B cell (primary cell): ENCODE data around the gene SENP8. TPM values are rescaled to one million over a fixed set of nuclear protein-coding genes. Genes with fewer than 3 reads are reported as not detected.

Source experiments
- ATAC-seq: fragments of 200-7000 bp; cut with Tn5 transposase; one replicate; pipeline ENCODE4 v1.10.0; 2021; ENCODE audit warnings: low read depth, mild to moderate bottlenecking, moderate number of reproducible peaks, moderate library complexity
- CTCF ChIA-PET: fragments of 350-600 bp; sonication (Branson Sonifier 250); formaldehyde crosslinking; loops from one replicate; lab custom pipeline; 2021; ENCODE audit warnings: antibody characterized with exemption, inconsistent platforms; lab: Charles Lee
- POLR2A ChIA-PET: fragments of 350-600 bp; sonication (Branson Sonifier 250); formaldehyde crosslinking; loops from one replicate; lab custom pipeline; 2021; ENCODE audit warnings: antibody characterized with exemption; lab: Charles Lee
- DNase-seq: peaks from one replicate; pipeline ENCODE4 v3.0.0; 2013
- H2AFZ ChIP-seq: 2 replicates; pipeline ENCODE4 v1.6.1; 2012; ENCODE audit warnings: mild to moderate bottlenecking, low read depth, low read length; ENCODE audit not compliant: insufficient read depth, poor library complexity, severe bottlenecking
- H3K27ac ChIP-seq, 2 donors: 1 replicate in 1 of 2; 2 replicates in 1 of 2; pipeline ENCODE4 v1.5.1; 2012 to 2013; ENCODE audit warnings: low read length in 2 of 2, mild to moderate bottlenecking in 2 of 2, moderate library complexity in 1 of 2
- H3K27me3 ChIP-seq, 4 experiments: fragments of 200-600 bp in 1 of 4; sonication (generic) in 1 of 4; replicated peaks in 1 of 4; 1 replicate in 2 of 4; 2 replicates in 2 of 4; pipeline versions ENCODE4 v1.6.1 to v1.7.0; 2013 to 2016; ENCODE audit warnings: low read length in 3 of 4, mild to moderate bottlenecking in 2 of 4, mixed read lengths in 1 of 4, moderate library complexity in 1 of 4; ENCODE audit not compliant: insufficient read depth in 4 of 4, control insufficient read depth in 3 of 4; ENCODE audit errors: control extremely low read depth in 1 of 4
- H3K36me3 ChIP-seq, 2 experiments: replicated peaks in 1 of 2; 1 replicate in 1 of 2; 2 replicates in 1 of 2; pipeline versions ENCODE4 v1.6.1 to v1.7.1; 2013; ENCODE audit warnings: low read length in 1 of 2; ENCODE audit not compliant: insufficient read depth in 2 of 2, control insufficient read depth in 1 of 2; ENCODE audit errors: control extremely low read depth in 1 of 2, extremely low read depth in 1 of 2
- H3K4me1 ChIP-seq, 2 donors: fragments of 200-600 bp in 1 of 2; sonication (generic) in 1 of 2; 1 replicate in 1 of 2; 2 replicates in 1 of 2; pipeline versions ENCODE4 v1.5.1 to v1.6.1; 2013 to 2017; ENCODE audit warnings: low read length in 2 of 2; ENCODE audit not compliant: control insufficient read depth in 2 of 2, insufficient read depth in 2 of 2
- H3K4me2 ChIP-seq: replicated peaks from 2 replicates; pipeline ENCODE3; 2012; ENCODE audit warnings: mild to moderate bottlenecking, low read depth, low read length; ENCODE audit not compliant: poor library complexity, severe bottlenecking
- H3K4me3 ChIP-seq, 5 experiments: fragments of 200-600 bp in 1 of 5; sonication (generic) in 1 of 5; 1 replicate in 3 of 5; 2 replicates in 2 of 5; pipeline versions ENCODE4 v1.5.1 to v1.7.0; 2011 to 2016; ENCODE audit warnings: low read length in 4 of 5, mild to moderate bottlenecking in 4 of 5, low read depth in 2 of 5, control low read depth in 1 of 5, moderate library complexity in 1 of 5; ENCODE audit not compliant: insufficient read depth in 1 of 5; ENCODE audit errors: control extremely low read depth in 1 of 5, extremely low read depth in 1 of 5
- H3K79me2 ChIP-seq: fragments of 200-600 bp; sonication (generic); one replicate; pipeline ENCODE4 v1.6.0; 2016; ENCODE audit warnings: low read length; ENCODE audit not compliant: control insufficient read depth, insufficient read depth
- H3K9ac ChIP-seq: fragments of 200-600 bp; sonication (generic); 2 replicates; pipeline ENCODE4 v1.6.1; 2017; ENCODE audit warnings: mild to moderate bottlenecking, low read length, moderate library complexity
- H3K9me3 ChIP-seq, 3 donors: one replicate each; pipeline versions ENCODE4 v1.6.1 to v1.7.1; 2013; ENCODE audit warnings: low read length in 2 of 3; ENCODE audit not compliant: control insufficient read depth in 2 of 3, insufficient read depth in 1 of 3; ENCODE audit errors: control extremely low read depth in 1 of 3
- H4K20me1 ChIP-seq: 2 replicates; pipeline ENCODE4 v1.6.0; 2012; ENCODE audit warnings: mild to moderate bottlenecking, low read length; ENCODE audit not compliant: insufficient read depth, control insufficient read depth, poor library complexity, severe bottlenecking
- H3K27ac Mint-ChIP-seq: one replicate; pipeline ENCODE4 v1.8.0; 2021; ENCODE audit warnings: mixed read lengths
- H3K27me3 Mint-ChIP-seq: one replicate; pipeline ENCODE4 v1.8.0; 2021; ENCODE audit warnings: mixed read lengths
- H3K4me1 Mint-ChIP-seq: one replicate; pipeline ENCODE4 v1.8.0; 2021; ENCODE audit warnings: mixed read lengths
- H3K4me3 Mint-ChIP-seq: one replicate; pipeline ENCODE4 v1.8.0; 2021; ENCODE audit warnings: mixed read lengths
- H3K9me3 Mint-ChIP-seq: one replicate; pipeline ENCODE4 v1.8.0; 2022; ENCODE audit warnings: mixed read lengths; ENCODE audit not compliant: insufficient read depth
- EZH2 ChIP-seq: IDR thresholded peaks from 2 replicates; pipeline ENCODE4 v1.6.1; 2012; ENCODE audit warnings: borderline replicate concordance, low read depth, mild to moderate bottlenecking, moderate library complexity, low read length; ENCODE audit not compliant: insufficient read depth, poor library complexity, severe bottlenecking
- WGBS: methylation state at CpG from one replicate; pipeline ENCODE4 v1.1.5; 2013; ENCODE audit warnings: missing lambda C conversion rate; ENCODE audit not compliant: insufficient coverage; 5-methylcytosine and 5-hydroxymethylcytosine counted together
- intact Hi-C: fragments of 100-400 bp; cut with micrococcal nuclease; formaldehyde crosslinking; loops from one replicate; pipeline ENCODE4 v1.10.0; 2022
- polyA plus RNA-seq: library from polyadenylated mRNA; depleted of rRNA; stranded (reverse); fragments of >200 nt; gene quantifications from 2 replicates; pipeline ENCODE4 v1.2.3, GENCODE V29; 2012
- total RNA-seq, 2 donors: library from RNA; stranded (reverse); fragments of 120-200 nt in 1 of 2; gene quantifications; 1 replicate in 1 of 2; 2 replicates in 1 of 2; pipeline versions ENCODE4 v1.2.3 to v1.2.4, GENCODE V29; 2013 to 2022
- TF ChIP-seq, protein P1 (sequence below): fragments of 200-600 bp; IDR thresholded peaks from one replicate; pipeline ENCODE4 v1.8.0; 2022; ENCODE audit warnings: antibody characterized with exemption, mild to moderate bottlenecking

The SENP8 gene
- total and polyA plus RNA-seq, 2 donors (not counting 1 experiment from before 2014, with no cell fraction given), result 0.62 to 0.69 TPM

DNA sequence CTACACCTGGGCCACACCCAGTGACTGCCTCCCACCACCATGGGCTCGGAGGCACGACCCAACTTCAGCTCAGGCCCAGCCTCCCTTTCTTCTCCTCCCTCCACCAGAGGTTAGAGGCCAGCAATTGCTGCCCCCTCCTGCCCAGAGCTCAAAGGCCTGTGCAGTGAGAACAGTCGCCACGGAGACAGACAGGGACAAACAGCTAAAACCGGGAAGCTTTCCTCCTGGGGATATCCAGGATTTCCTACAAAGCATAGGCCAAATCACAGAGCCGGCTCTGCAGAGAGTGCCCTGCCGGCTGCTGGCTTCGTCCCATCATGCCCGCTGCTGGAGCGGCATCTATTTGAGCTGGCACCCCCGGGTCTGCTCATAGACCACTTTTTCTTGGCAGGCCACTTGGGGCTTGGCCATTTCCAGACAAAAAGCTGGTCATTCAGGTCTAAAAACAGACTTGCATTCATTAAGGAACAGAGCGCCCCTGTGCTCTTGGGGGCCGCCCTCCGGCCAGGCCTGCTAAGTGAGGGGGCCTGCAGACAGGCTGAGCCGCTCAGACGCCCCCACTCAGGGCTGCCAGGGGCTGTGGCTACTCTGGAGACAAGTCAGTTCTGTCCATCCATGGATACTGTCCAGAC, 61.9 kb downstream of the SENP8 start:
- Histone ChIP-seq H3K9me3 (no peaks in the 10 kb centered on the region), H3K4me3 (no peak overlapping the region), H3K4me2 (no peak overlapping the region), H3K79me2 (no peaks in the 10 kb centered on the region), H3K4me1 (no peaks in the 10 kb centered on the region), H3K27ac (no peak overlapping the region), H3K9ac (no peak overlapping the region), H3K36me3 (no peaks in the 10 kb centered on the region), H2AFZ (no peak overlapping the region), H4K20me1 (no peaks in the 10 kb centered on the region), H3K27me3 (peaks cover 0 to 23% (median 6%) of the 10 kb centered on the region in 4 experiments)
- ATAC-seq (no peak), DNase-seq (no peak)
- peaks cover 39% of the 10 kb centered on the region for H3K27me3 Mint-ChIP-seq
- H3K27ac Mint-ChIP-seq, result no peak overlapping the region
- no peaks in the 10 kb centered on the region for H3K4me1 Mint-ChIP-seq
- TF ChIP-seq, protein P1, sequence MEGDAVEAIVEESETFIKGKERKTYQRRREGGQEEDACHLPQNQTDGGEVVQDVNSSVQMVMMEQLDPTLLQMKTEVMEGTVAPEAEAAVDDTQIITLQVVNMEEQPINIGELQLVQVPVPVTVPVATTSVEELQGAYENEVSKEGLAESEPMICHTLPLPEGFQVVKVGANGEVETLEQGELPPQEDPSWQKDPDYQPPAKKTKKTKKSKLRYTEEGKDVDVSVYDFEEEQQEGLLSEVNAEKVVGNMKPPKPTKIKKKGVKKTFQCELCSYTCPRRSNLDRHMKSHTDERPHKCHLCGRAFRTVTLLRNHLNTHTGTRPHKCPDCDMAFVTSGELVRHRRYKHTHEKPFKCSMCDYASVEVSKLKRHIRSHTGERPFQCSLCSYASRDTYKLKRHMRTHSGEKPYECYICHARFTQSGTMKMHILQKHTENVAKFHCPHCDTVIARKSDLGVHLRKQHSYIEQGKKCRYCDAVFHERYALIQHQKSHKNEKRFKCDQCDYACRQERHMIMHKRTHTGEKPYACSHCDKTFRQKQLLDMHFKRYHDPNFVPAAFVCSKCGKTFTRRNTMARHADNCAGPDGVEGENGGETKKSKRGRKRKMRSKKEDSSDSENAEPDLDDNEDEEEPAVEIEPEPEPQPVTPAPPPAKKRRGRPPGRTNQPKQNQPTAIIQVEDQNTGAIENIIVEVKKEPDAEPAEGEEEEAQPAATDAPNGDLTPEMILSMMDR, result no peak
- no peak for TF ChIP-seq EZH2
- POLR2A ChIA-PET, result no interaction called here
- CTCF ChIA-PET, result interaction anchor here (1.4 kb wide), 1 partner anchor 15 kb away, joined by 4 read pairs; no protein-coding TSS in a partner anchor
- no peak overlapping the region for H3K4me3 Mint-ChIP-seq
- H3K9me3 Mint-ChIP-seq, result no peaks in the 10 kb centered on the region
- WGBS, result 91% methylated on average over 16 of the region's 16 CpGs
- intact Hi-C loops, result no loop called here

DNA sequence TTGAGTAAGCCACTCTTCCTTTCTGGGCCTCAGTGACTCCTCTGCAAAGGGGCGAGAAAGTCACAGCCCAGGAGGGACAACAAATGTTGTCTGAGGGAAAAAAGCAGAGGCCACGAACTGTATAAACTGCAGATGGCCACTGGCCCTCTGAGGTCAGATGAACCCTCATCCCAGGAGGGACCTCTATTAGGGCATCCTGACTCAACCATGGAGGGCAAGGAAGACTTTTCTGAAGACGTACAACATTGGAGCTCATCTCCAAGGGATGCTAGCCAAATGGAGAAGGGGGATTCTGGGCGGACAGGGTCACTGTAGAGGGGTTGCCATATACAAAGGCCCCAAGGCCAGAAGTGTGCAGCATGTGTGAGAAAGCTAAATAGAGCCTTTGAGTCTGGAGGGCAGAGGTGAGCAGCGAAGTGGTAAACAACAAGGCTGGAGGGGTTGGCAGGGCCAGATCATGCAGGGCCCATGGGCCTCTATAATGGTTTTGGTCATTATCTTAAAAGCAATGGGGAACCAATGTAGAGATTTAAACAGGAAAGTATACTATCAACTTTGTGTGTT, 62.6 kb downstream of the SENP8 start:
- ChIA-PET CTCF (interaction anchor here (1.4 kb wide), 1 partner anchor 15 kb away, joined by 4 read pairs; no protein-coding TSS in a partner anchor), POLR2A (no interaction called here)
- Mint-ChIP-seq H3K4me3 (no peak overlapping the region), H3K4me1 (no peaks in the 10 kb centered on the region), H3K27ac (no peak overlapping the region), H3K9me3 (no peaks in the 10 kb centered on the region), H3K27me3 (peaks cover 40% of the 10 kb centered on the region)
- H2AFZ ChIP-seq, result no peak overlapping the region
- DNase-seq (no peak), ATAC-seq (no peak)
- TF ChIP-seq, protein P1, result no peak
- no peak for TF ChIP-seq EZH2
- no peaks in the 10 kb centered on the region for H3K9me3 ChIP-seq
- H3K4me1 ChIP-seq, result no peaks in the 10 kb centered on the region
- H3K4me2 ChIP-seq, result no peak overlapping the region
- no peak overlapping the region for H3K4me3 ChIP-seq
- H3K9ac ChIP-seq, result no peak overlapping the region
- peaks cover 0 to 26% (median 11%) of the 10 kb centered on the region in 4 experiments for H3K27me3 ChIP-seq
- intact Hi-C loops, result no loop called here
- WGBS, result 92% methylated on average over 5 of the region's 5 CpGs
- H3K27ac ChIP-seq, result no peak overlapping the region
- H3K79me2 ChIP-seq, result no peaks in the 10 kb centered on the region
- H4K20me1 ChIP-seq, result no peaks in the 10 kb centered on the region
- no peaks in the 10 kb centered on the region for H3K36me3 ChIP-seq
